ENCODE results near the gene AIFM3. TPM values are rescaled to one million over a fixed set of nuclear protein-coding genes. Genes with fewer than 3 reads are reported as not detected.
"Not testable (repeated sequence)": the region's sequence is repeated elsewhere in the genome, so short reads cannot be mapped to it uniquely, and the experiment has no call there.

Gene AIFM3
- total RNA-seq, 1 experiment from 2014 or later: not detected

- no peak overlapping the region for H3K27ac ChIP-seq
- no peaks in the 10 kb centered on the region for H3K27me3 ChIP-seq (replicated peaks)
- H3K9me3 ChIP-seq (replicated peaks): no peaks in the 10 kb centered on the region
- no peak overlapping the region for H3K4me3 ChIP-seq
- peaks cover 13% of the 10 kb centered on the region for H3K4me1 ChIP-seq (replicated peaks)
- DNase-seq (ENCODE audit: low read depth in 1 of 2, low spot score in 2 of 2): no peak
- no peaks in the 10 kb centered on the region for H3K36me3 ChIP-seq
These were observed 4.0 kb downstream of the AIFM3 start for GRCh38 chr22:20970939-20971657.

DNA sequence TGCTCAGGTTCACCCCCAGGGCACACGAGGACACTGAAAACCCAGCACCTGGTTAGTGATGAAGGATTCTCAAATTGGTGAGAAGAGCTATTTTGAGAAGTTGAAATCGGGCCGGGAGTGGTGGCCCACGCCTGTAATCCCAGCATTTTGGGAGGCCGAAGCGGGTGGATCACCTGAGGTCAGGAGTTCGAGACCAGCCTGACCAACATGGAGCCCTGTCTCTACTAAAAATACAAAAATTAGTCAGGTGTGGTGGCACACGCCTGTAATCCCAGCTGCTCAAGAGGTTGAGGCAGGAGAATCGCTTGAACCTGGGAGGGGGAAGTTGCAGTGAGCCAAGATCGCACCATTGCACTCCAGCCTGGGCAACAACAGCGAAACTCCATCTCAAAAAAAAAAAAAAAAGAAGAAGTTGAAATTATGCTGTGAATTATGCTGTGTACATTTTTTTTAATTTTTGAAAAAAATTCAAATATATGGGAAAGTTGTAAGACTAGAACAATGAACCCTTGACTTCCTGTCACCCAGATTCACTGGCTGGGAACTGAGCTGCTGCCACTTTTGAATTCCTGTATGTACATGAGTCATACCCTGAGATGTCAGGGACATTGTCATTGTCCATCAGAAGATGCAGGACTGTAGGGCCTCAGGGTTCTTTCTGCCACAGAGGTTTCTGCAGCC is 5.1 kb downstream of the AIFM3 start:
- Histone ChIP-seq H3K4me1 (replicated peaks) (peaks cover 13% of the 10 kb centered on the region), H3K27ac (peak overlapping the region; percentile 28; the same call in 1 of the 2 replicates)
- peak in 1 of 2 experiments; percentile 48 for DNase-seq (ENCODE audit: low read depth in 1 of 2, low spot score in 2 of 2)
- not testable (repeated sequence) for H3K9me3 ChIP-seq (replicated peaks); H3K27me3 ChIP-seq (replicated peaks); H3K36me3 ChIP-seq; H3K4me3 ChIP-seq

GRCh38 chr22:20972933-20973577 is 6.0 kb downstream of the AIFM3 start:
- DNase-seq (ENCODE audit: low read depth in 1 of 2, low spot score in 2 of 2): no peak
- Histone ChIP-seq H3K4me3 (no peak overlapping the region), H3K4me1 (replicated peaks) (peaks cover 13% of the 10 kb centered on the region), H3K27ac (no peak overlapping the region), H3K27me3 (replicated peaks) (no peaks in the 10 kb centered on the region), H3K9me3 (replicated peaks) (no peaks in the 10 kb centered on the region), H3K36me3 (no peaks in the 10 kb centered on the region)

GRCh38 chr22:20973634-20974286 is 6.7 kb downstream of the AIFM3 start:
- H3K4me1 ChIP-seq (replicated peaks): peaks cover 13% of the 10 kb centered on the region
- H3K36me3 ChIP-seq: no peaks in the 10 kb centered on the region
- no peaks in the 10 kb centered on the region for H3K27me3 ChIP-seq (replicated peaks)
- H3K4me3 ChIP-seq: no peak overlapping the region
- H3K27ac ChIP-seq: no peak overlapping the region
- DNase-seq (ENCODE audit: low read depth in 1 of 2, low spot score in 2 of 2): no peak
- peaks cover 3% of the 10 kb centered on the region; the same call in 1 of the 2 replicates for H3K9me3 ChIP-seq (replicated peaks)

- Histone ChIP-seq H3K36me3 (no peaks in the 10 kb centered on the region), H3K9me3 (replicated peaks) (peaks cover 7% of the 10 kb centered on the region; the same call in 1 of the 2 replicates), H3K27me3 (replicated peaks) (no peaks in the 10 kb centered on the region), H3K4me3 (no peak overlapping the region), H3K27ac (no peak overlapping the region), H3K4me1 (replicated peaks) (peaks cover 13% of the 10 kb centered on the region)
- DNase-seq (ENCODE audit: low read depth in 1 of 2, low spot score in 2 of 2): no peak
These were observed 7.4 kb downstream of the AIFM3 start for GRCh38 chr22:20974336-20974955.

GRCh38 chr22:20975541-20976290 is 8.7 kb downstream of the AIFM3 start:
- no peaks in the 10 kb centered on the region for H3K27me3 ChIP-seq (replicated peaks)
- no peaks in the 10 kb centered on the region for H3K36me3 ChIP-seq

DNA sequence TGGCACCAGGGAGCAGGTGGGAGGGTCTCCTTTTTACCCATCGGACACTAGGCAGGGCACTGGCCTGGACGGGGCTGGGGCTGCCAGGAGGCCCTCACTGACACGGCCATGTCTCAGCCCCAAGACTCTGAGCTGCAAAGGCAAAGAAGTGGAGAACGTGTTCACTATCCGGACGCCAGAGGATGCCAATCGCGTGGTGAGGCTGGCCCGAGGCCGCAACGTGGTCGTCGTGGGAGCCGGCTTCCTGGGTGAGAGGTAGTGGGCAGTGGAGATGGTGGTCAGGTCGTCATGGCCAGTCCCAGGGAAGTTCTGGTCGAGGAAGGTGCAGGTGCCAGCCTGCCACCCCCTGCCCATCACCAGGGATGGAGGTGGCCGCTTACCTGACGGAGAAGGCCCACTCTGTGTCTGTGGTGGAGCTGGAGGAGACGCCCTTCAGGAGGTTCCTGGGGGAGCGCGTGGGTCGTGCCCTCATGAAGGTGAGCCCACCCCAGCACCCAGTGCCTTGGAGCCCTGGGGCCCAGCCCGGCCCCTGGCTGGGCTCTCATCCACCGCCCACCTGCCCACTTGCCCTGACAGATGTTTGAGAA is 9.3 kb downstream of the AIFM3 start:
- Histone ChIP-seq H3K27me3 (replicated peaks) (no peaks in the 10 kb centered on the region), H3K27ac (no peak overlapping the region), H3K9me3 (replicated peaks) (peaks cover 7% of the 10 kb centered on the region; the same call in 1 of the 2 replicates), H3K4me1 (replicated peaks) (peaks cover 17% of the 10 kb centered on the region), H3K36me3 (no peaks in the 10 kb centered on the region), H3K4me3 (no peak overlapping the region)
- DNase-seq (ENCODE audit: low read depth in 1 of 2, low spot score in 2 of 2): no peak

More at GRCh38 chr22:20975541-20976290, 8.7 kb downstream of the AIFM3 start:
- DNase-seq (ENCODE audit: low read depth in 1 of 2, low spot score in 2 of 2): no peak
- Histone ChIP-seq H3K4me1 (replicated peaks) (peaks cover 13% of the 10 kb centered on the region), H3K27ac (no peak overlapping the region), H3K4me3 (no peak overlapping the region), H3K9me3 (replicated peaks) (peaks cover 7% of the 10 kb centered on the region; the same call in 1 of the 2 replicates)

DNA sequence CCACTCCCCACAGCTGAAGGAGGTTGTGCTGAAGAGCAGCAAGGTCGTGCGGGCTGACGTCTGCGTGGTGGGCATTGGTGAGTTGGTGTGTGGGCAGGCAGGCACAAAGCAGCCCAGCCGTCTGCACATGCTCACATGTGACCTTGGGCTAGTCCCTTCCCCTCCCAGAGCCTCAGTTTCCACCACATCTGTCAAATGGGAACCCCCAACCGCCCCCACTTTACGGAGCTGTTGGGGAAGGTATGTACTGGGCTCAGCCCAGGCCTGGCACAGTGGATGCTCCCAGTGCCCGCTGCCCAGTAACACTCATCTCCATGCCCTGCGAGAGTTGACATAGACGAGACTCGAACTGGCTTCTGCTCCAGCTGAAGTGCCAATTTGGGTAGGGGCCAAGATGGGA is 10.0 kb downstream of the AIFM3 start:
- Histone ChIP-seq H3K36me3 (peaks cover 3% of the 10 kb centered on the region), H3K4me3 (no peak overlapping the region), H3K4me1 (replicated peaks) (peaks cover 20% of the 10 kb centered on the region), H3K9me3 (replicated peaks) (peaks cover 8% of the 10 kb centered on the region; the same call in 1 of the 2 replicates), H3K27me3 (replicated peaks) (no peaks in the 10 kb centered on the region), H3K27ac (no peak overlapping the region)
- no peak for DNase-seq (ENCODE audit: low read depth in 1 of 2, low spot score in 2 of 2)

DNA sequence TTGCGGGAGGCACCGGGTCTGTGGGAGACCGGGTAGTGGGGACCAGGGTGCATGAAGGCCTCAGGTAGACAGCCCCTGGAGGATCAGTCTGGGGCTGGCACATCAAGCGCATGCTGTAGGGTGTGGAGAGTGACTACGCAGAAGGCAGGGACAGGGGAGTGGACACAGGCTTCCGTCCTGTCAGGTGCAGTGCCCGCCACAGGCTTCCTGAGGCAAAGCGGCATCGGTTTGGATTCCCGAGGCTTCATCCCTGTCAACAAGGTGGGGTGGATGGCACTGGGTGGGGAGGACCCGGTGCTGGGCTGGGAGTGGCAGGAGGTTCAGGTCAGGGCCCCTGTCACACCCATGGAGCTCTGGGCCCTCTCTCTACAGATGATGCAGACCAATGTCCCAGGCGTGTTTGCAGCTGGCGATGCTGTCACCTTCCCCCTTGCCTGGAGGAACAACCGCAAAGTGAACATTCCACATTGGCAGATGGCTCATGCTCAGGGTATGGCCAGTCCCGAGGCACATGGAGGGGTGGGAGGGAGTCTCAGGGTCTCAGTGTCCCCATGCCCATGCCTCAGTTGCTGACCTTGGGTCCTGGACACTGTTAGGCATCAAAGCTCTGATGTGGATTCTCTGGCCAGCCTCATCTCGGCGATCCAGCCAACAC is 10.6 kb downstream of the AIFM3 start:
- H3K27ac ChIP-seq: no peak overlapping the region
- no peak for DNase-seq (ENCODE audit: low read depth in 1 of 2, low spot score in 2 of 2)
- H3K4me3 ChIP-seq: no peak overlapping the region

DNA sequence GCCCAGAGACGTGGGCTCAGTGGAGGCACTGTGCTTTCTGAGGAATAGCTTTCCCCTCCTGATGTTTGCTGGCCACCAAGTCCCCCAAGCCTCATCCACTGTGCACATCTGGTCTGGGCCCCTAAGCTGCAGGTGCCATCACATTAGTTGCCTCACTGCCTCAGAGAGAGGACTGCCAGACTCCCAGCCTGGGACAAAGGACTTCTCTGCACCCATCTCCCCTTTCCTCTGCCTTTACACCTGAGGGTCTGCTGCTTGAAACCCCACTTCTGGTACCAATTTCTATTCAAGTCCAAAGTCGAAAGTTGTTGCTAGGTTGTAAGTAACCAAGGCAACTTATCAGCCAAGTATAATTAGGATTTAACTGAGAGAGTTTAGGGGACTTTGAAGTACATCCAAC is 11.4 kb downstream of the AIFM3 start:
- Histone ChIP-seq H3K9me3 (replicated peaks) (peaks cover 10% of the 10 kb centered on the region; the same call in 1 of the 2 replicates), H3K4me1 (replicated peaks) (peaks cover 24% of the 10 kb centered on the region), H3K27ac (no peak overlapping the region), H3K4me3 (no peak overlapping the region), H3K36me3 (peaks cover 8% of the 10 kb centered on the region), H3K27me3 (replicated peaks) (no peaks in the 10 kb centered on the region)
- DNase-seq (ENCODE audit: low read depth in 1 of 2, low spot score in 2 of 2): no peak

More for the DNA sequence above, 10.6 kb downstream of the AIFM3 start:
- peaks cover 10% of the 10 kb centered on the region; the same call in 1 of the 2 replicates for H3K9me3 ChIP-seq (replicated peaks)
- no peaks in the 10 kb centered on the region for H3K27me3 ChIP-seq (replicated peaks)
- peaks cover 20% of the 10 kb centered on the region for H3K4me1 ChIP-seq (replicated peaks)
- peaks cover 8% of the 10 kb centered on the region for H3K36me3 ChIP-seq

DNA sequence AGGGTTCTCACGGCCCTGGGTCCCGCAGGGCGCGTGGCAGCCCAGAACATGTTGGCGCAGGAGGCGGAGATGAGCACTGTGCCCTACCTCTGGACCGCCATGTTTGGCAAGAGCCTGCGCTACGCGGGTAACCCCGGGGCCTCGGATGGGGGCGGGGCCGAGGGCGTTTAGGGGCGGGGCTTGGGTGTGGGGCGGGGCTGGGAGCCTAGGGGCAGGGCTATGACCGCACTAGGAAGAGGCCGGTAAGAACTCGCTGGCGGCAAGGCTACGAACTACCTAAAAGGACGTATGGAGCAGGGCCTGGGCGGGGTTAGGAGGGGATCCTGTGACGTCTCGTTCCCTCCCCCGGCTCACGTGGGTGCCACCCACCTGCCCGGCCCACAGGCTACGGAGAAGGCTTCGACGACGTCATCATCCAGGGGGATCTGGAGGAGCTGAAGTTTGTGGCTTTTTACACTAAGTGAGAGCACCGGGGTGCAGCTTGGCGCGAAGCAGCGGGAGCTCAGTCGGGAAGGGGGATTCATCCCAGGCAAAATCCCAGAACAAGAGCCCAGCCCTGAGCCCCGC is 12.3 kb downstream of the AIFM3 start:
- no peak overlapping the region for H3K4me3 ChIP-seq

More for the DNA sequence above, 12.3 kb downstream of the AIFM3 start:
- DNase-seq (ENCODE audit: low read depth in 1 of 2, low spot score in 2 of 2): no peak
- Histone ChIP-seq H3K36me3 (peaks cover 13% of the 10 kb centered on the region), H3K27me3 (replicated peaks) (no peaks in the 10 kb centered on the region), H3K9me3 (replicated peaks) (peaks cover 10% of the 10 kb centered on the region; the same call in 1 of the 2 replicates), H3K27ac (no peak overlapping the region), H3K4me1 (replicated peaks) (peaks cover 24% of the 10 kb centered on the region)

All from SJSA1 (cell line).